HUDEP-2 (cell line): Measurements from ENCODE around the gene FCN3.
"Not testable (repeated sequence)": the region's sequence is repeated elsewhere in the genome, so short reads cannot be mapped to it uniquely, and the experiment has no call there.

Experiments
- DNase-seq, 76 experiments: peaks; one replicate each; lab custom pipeline; 2025; ENCODE audit not compliant: unreplicated experiment in 76 of 76; lab: John Stamatoyannopoulos, UW

Gene FCN3

DNA sequence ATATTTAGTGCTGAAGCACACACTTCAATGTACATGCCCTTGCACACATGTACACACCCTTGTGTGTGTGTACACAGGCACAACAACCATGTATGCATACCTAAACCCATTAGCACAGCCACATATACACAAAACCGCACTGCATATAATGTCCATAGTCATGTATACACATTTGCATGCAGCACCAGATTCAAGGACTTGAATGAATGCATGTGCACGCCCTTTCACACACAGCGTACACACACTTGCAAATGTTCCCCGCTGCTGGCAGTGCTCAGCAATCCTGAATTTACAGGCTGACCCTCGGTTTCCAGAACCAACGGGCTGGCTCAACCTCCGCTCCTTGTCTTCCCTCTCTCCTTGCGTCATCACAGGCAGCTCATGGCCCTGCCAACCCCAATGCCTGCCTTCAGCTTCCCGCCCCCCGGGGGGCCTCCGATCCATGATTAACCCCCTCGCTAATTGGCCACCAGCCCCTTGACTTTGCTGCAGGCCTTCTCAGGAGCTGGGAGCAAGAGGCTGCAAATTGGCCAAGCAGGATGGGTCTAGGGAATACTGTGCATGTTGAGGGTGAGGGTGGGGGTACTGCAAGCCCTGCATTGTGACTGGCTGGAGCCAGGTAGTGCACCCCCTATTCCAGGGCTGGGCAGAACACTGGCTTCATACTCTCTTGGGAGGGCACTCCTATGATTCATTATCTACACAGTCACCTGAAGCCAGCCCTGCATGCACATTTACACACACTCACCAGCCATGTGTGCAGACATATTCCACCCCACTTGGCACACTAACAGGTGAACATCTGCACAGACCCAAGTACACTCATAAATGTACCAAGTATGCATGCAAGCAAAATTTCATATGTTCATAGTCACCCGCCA is 25.7 kb upstream of the FCN3 start:
- no peak for DNase-seq

DNA sequence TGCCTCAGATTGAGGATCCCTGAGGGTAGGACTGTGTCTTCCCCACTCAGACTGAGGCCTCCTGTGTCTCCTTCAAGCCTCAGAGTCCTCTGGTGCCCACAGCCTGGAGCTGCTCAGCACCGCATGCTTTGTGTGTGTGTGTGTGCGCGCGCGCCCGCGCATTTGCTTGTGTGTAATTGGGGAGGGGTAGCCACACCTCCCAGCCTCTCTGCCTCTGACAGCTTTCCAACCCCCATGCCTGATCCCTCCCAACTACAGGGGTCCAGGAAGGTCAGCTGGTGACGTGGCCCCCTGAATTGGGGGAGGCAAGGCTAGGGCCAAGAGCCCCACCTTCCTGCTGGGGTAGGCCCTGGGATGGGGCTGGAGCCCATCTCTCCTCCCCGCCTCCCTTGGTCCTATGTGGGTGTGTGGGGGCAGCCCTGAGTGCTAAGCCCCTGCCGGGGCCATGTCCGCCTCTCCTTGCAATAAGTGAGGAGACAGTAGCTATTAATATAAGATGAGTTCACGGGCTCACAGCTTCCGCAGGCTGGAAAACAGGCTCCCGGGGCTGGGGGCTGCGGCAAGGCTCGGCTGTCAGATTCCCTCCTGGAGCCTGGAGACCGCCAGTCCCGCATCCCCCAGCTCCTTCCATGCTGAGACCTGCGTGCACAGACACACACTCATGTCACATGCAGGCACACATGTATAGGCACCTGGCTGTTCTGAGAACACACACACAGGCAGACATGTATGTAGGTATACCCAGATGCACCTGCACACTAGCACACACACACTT is 24.8 kb upstream of the FCN3 start:
- DNase-seq, result no peak

DNA sequence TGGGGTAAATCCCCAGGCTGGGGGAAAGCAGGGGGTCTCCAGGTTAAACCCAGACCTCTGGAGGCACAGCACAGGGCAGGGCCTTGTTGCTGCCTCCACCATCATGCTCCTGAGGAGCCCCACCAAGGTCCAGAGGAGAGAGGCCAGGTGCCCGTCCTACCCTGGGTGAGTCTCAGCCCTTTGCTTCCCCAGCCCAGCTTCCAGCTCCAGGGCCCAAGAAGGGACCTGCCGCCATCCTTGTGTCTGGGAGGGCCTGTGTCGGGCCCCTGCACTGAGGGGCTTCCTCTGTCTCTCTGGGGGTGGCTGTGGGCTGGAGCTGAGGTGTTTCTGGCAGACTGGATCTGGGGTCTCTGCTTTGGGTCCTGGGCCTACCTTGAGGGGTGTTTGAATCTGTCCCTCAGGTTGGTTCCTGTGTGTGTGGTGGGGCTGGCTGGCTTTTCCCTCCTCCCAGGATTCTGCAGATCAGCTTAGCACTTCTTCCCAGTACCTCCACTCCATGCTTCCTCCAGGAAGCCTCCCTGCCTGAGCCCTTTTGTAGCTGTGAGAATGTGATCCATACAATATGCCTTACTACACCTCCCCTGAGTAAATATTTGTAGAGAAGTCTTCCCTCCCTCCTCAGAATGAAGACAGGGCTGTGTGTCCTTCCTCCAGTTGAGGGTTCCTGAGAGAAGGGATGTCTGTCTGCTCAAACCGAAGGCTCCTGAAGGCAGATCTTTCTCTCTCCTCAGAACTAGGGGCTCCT is 24.0 kb upstream of the FCN3 start:
- DNase-seq, result no peak

DNA sequence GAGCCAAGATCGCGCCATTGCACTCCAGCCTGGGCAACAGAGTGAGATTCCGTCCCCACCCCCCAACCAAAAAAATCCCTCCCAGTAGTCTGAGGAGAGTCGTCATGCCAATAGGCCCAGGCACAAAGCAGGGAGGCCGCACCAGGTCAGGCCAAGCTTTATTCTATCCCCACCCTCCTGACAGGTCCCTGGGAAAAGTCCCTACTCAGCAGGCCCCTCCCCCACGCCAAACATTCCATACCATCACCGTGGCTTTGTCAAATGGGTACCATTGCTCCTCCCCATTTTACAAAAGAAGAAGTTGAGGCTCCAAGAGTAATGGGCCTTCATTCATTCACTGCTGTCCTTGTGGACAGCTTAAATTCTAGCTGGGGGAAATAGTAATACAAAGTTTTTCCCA is 23.1 kb upstream of the FCN3 start:
- DNase-seq, result no peak

DNA sequence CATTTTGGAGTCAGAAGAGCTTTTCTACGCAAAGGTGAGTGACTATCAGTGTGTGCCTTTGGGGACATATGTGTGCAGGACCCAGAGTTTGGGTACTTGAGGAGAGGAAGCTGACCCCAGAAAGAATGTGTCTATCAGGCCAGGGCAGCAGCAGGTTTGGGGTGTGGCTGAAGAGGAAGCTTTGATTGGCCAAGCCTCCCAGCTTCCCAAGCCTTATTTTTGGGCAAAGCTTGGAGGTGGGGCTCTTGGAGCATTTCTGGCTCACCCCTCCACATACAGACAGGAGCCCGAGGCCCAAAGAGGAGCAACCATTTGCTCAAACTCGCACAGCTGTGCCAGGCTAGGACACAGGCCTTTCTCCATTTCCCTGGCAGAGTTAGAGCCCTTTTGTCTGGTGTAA is 22.5 kb upstream of the FCN3 start:
- DNase-seq, result no peak

DNA sequence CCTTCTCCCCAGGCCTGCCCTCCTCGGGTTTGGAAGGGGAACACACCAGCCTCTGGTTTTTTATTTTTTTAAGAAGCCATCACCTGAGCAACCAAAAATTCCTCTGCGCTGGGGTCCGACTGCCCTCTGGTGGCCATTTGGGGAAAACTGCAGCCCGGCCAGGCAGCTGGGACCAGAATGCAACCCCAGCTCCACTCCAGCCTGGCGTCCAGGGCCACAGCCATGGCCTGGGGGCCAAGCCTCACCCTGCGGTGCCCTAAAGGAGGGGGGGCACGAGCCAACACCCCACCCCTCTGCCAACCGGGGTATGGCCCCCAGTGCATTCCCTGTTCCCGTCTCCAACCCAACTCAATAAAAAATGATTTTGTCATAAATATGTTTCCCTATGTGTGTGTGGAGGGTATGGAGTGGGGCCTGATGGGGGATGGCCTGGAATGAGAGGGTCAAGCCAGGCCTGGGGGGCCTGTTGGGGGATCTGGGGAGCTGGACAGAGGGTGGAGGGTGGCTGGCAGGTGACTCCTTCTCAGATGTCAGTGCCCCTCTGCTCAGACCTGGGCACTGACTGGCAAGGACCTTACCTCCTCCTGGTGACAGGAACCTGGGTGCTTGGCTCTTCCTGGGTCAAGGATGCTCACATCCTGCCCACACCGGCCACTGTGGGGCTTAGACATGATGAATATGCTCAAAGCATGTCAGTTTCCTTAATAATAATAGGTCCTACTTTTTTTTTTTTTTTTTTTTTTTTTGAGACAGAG is 21.0 kb upstream of the FCN3 start:
- peak in 61 of 76 experiments; percentile 5 to 81 (median 55) for DNase-seq

DNA sequence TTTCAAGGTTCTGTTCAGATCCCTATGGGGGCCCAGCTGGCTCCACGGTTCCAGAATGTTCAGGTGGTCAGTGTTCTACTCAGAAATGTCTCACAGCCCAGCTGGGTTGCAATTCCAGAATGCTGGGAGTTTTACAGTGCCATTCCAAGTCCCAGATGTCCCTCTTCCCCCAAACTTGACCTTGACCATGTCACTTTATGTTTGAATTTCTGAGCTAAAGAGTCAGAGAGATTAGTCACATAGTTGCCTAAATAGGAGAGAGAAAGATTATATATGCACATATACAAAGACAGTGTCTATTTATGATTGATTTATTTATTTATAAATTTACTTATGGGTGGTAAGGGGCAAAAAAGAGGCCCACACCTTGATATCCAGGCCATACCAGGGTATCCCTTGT is 20.3 kb upstream of the FCN3 start:
- DNase-seq, result no peak

DNA sequence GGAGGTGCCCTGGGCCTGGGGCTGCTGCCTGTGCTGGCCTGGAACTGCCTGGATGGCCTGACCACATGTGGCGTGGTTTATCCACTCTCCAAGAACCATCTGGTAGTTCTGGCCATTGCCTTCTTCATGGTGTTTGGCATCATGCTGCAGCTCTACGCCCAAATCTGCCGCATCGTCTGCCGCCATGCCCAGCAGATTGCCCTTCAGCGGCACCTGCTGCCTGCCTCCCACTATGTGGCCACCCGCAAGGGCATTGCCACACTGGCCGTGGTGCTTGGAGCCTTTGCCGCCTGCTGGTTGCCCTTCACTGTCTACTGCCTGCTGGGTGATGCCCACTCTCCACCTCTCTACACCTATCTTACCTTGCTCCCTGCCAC is 19.6 kb upstream of the FCN3 start:
- no peak for DNase-seq

DNA sequence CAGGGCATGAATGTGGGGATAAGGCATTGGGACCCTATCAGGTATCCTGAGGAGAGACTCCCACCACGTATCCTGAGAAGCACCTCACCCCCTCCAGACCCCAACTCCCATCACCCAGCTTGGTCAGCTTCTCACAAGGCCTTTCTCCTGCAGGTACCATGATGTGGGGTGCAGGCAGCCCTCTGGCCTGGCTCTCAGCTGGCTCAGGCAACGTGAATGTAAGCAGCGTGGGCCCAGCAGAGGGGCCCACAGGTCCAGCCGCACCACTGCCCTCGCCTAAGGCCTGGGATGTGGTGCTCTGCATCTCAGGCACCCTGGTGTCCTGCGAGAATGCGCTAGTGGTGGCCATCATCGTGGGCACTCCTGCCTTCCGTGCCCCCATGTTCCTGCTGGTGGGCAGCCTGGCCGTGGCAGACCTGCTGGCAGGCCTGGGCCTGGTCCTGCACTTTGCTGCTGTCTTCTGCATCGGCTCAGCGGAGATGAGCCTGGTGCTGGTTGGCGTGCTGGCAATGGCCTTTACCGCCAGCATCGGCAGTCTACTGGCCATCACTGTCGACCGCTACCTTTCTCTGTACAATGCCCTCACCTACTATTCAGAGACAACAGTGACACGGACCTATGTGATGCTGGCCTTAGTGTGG is 19.1 kb upstream of the FCN3 start:
- no peak for DNase-seq

DNA sequence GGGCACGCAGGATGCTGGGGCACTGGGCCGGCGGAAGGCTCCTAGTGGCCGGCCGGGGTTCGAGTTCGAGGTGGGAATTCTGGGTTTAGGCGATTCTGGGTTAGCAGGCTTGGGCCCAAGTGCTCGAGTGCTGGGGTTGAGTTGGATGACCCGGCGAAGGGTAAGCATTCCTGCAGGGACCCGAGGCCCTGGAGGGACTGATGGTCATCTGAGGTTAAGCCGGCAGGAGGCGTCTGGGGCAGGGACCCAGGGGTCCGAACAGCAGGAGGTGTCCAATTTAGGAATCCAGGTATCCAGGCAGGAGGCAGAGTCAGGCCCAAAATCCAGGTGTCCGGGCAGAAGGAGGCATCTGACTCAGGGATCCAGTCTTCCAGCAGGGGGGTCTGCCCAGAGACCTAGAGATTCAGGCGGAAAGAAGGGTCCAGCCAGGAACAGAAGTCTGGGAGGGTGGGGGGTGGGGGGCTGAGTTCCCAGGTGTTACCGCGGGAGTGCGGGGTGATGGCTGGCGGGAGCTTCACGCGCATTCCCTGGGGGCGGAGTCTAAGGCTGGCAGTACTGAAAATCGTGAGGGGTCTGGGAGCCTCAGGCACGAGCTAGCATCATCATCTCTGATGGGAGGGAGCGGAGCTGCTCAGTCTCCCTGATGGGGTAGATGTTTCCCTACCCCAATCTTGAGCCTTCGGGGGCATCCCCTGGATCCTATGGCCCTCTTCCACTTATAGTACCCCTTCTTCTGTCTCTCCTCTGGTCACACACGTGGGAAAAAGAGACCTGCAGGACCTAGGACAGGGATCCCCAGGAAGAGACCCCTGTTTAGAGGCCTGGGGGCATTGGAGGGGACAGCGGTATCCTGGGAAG is 18.4 kb upstream of the FCN3 start:
- no peak for DNase-seq

DNA sequence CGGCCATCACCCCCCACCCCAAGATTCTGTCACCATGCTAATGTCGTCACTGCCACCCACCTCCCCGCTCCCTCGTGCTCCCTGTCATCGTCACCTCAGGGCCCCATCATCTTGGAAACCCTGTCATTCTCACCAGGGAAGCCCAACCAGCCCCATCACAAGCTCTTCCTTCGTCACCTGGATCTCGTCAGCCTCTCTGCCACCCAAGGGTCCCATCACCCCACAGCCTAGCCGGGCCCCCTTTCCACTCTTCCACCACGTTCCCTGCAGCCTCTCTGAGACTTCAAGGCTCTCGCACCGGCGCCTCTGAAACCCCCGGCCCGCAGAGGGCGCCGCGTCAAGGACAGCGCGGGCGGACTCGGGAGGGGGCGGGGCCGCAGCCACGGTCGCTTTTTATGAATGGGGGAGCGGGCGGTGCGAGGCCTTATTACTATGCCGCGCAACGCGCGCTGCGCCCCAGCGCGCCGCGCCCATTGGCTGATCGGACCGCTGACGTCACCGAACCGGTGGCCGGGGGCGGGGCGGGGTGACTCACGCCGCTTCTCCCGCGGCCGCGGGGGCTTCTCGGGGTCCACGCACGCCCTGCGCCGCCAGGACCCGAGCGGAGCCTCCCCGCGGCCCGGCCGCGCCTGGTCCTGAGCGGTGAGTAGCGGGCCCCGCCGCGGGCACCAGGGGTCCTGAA is 17.6 kb upstream of the FCN3 start, which contains the start of gene GPR3:
GPR3 (plus strand) TSS at position 527 of the 682 bp plus-strand sequence. CDS start 1,177 bp downstream, outside the sequence.
- DNase-seq, result peak in 72 of 76 experiments; percentile 40 to 94 (median 84)

DNA sequence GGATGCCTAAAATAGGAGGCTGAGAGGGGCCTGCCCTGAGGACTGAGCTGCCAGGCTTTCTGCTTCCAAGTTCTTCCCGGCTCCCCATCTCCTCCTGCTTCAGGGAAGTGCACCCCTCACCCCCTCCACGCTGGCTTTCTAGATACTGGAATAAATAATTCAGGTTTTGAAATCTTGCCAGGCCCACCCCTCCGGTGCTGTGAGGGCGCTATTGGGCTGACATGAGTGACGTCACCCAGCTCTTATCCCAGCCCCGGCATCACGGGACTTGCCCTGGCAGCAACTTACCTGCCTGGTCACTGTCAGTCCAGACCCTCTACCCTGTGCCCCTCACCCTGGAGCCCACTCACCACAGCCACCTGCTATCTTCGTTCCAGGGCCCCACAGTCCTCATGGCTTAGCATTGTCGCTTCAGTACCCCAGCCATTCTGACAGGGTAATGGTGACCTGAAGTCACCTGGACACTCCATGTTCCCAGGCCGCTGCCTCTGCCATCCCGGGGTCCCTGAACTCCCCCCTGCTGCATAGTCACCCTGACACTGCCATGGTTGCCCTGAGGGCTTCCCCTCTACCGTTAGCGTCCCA is 17.0 kb upstream of the FCN3 start:
- DNase-seq, result peak in 48 of 76 experiments; percentile 8 to 70 (median 34)

DNA sequence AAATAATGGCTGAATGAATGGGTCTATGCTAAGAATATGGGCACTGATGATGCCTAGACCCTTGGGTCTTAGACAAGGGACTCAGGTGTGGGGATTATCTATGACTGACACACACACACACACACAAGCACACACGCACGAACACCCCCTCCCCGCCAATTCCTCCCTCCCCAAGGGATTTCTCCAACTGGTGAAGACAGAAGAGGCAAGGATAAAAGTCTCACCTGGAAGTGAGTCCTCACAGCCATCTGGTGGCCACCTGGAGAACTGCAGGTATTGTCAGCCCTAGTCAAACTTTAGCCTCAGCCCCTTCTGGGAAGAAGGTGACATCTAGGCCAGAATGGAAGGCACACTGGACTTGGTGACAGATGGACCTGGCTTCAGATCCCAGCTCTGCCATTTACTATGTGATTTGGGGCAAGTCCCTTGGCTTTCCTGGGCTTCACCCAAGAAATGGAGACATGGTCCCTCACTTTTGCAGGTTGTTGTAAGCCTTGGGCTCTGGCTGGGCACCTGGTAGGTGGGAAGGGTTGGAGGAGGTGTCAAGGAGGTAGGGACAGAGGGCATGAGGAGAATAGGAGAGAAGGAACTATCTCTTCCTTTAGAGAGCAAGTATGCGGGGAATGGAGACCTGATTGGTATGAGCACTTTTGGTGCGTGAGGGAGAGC is 13.8 kb upstream of the FCN3 start:
- DNase-seq, result peak in 48 of 76 experiments; percentile 4 to 71 (median 34)

DNA sequence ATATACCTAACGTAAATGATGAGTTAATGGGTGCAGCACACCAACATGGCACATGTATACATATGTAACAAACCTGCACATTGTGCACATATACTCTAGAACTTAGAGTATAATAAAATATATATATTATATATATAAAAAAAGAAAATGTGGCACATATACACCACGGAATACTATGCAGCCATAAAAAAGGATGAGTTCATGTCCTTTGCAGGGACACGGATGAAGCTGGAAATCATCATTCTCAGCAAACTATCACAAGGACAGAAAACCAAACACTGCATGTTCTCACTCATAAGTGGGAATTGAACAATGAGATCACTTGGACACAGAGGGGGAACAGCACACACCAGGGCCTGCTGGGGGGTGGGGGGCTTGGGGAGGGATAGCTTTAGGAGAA is 10.2 kb upstream of the FCN3 start:
- not testable (repeated sequence) for DNase-seq

DNA sequence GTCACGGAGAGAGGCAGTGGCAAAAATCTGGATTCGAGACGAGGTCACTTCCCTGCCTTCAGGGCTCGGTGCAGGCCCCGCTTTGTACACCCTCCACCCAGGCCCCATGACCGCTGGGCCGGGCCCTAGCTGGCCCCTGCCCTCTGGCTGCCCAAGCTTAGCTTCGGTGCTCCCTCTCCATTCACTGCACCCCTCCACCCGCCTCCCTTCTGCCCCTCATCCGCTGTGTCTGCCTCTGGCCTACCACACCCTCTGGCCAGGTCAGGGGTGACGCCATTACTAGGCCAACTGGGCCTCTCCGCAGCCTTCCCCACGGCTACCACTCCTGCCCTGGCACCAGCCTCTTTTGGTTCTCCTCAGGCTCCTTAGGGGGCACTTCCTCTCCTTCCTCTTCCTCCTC is 9.0 kb upstream of the FCN3 start:
- DNase-seq, result no peak

DNA sequence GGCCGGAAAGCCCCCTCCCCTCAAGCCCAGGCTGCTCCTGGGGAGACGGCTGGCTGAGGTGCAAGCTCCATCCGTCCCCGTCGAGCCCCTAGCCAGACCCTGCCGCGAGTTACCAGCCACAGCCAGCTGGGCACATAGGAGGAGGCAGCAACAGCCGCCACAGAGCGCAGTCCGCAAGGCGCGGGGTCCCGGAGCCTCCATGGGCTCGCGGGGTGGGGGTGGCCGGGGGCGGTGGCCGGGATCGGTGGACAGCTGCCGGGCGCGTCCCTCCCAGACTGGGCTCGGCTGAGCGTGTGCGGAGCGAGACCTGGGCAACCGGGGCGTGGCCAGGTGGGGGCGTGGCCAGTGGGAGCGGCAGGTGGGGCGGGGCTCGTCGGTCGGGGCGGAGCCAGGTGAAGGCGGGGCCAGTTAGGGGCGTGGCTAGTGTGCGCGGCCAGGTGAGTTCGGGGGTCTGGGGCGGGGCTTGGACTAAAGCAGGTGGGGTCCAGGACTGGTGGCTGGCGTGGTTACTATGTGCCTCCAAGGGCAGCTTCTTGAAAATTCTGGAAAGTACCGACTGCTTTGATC is 8.5 kb upstream of the FCN3 start, which contains the start of gene CD164L2:
CD164L2 (minus strand) TSS at position 295 of the 567 bp plus-strand sequence; CDS start at position 201, 94 bp downstream.
- peak in 10 of 76 experiments; percentile 8 to 31 (median 18) for DNase-seq
